WTC11 (cell line): Measurements from ENCODE around the gene WNT16.

ENCODE experiments used
- CTCF ChIP-seq: fragments of 200-600 bp; IDR thresholded peaks from 2 replicates; pipeline ENCODE4 v1.8.0; 2022; ENCODE audit warnings: antibody characterized with exemption
- ELF4 ChIP-seq: sonication (generic); formaldehyde crosslinking; IDR thresholded peaks from 2 replicates; pipeline ENCODE4 v1.8.1; 2022; ENCODE audit warnings: low read depth, mild to moderate bottlenecking, moderate library complexity, missing genetic modification reagents
- IRF2 ChIP-seq: sonication (generic); formaldehyde crosslinking; IDR thresholded peaks from 2 replicates; pipeline ENCODE4 v1.8.0; 2022; ENCODE audit warnings: low read depth, missing genetic modification reagents, borderline replicate concordance
- NR2C2 ChIP-seq: sonication (generic); formaldehyde crosslinking; IDR thresholded peaks from 2 replicates; pipeline ENCODE4 v1.8.0; 2022; ENCODE audit warnings: mild to moderate bottlenecking, missing genetic modification reagents
- PRDM15 ChIP-seq: sonication (generic); formaldehyde crosslinking; IDR thresholded peaks from 2 replicates; pipeline ENCODE4 v1.8.0; 2022; ENCODE audit warnings: missing genetic modification reagents
- SP1 ChIP-seq: sonication (generic); formaldehyde crosslinking; conservative IDR thresholded peaks from 2 replicates; pipeline ENCODE4 v1.8.1; 2022; ENCODE audit warnings: missing genetic modification reagents

GRCh38 chr7:121327671-121328070, 1.1 kb upstream of the WNT16 start:
- TF ChIP-seq CTCF = no peak
- no peak for TF ChIP-seq ELF4 (CRISPR knock-in tag)
- TF ChIP-seq IRF2 (CRISPR knock-in tag) = no peak
- no peak for TF ChIP-seq SP1 (CRISPR knock-in tag)
- TF ChIP-seq NR2C2 (CRISPR knock-in tag) = no peak
- TF ChIP-seq PRDM15 (CRISPR knock-in tag) = no peak
